PC-9 (cell line): ENCODE data around the gene TMEM231. TPM values are rescaled to one million over a fixed set of nuclear protein-coding genes. Genes with fewer than 3 reads are reported as not detected.

Source experiments
- BruUV-seq: library from RNA; stranded (reverse); fragments of 400-500 nt; replicated peaks from 2 replicates; lab custom pipeline; 2021; lab: Mats Ljungman, UMichigan
- CTCF ChIA-PET: fragments of 300-600 bp; sonication (Branson Sonifier 250); formaldehyde crosslinking; loops from one replicate; lab custom pipeline; 2022; ENCODE audit warnings: antibody characterized with exemption; lab: Charles Lee
- POLR2A ChIA-PET: fragments of 300-600 bp; sonication (Branson Sonifier 250); formaldehyde crosslinking; loops from one replicate; lab custom pipeline; 2022; ENCODE audit warnings: antibody characterized with exemption; ENCODE audit not compliant: unreplicated experiment; lab: Charles Lee
- DNase-seq, 2 experiments: peaks; one replicate each; pipeline versions ENCODE4 v3.0.0 to v3.0.0-alpha.2; 2015 to 2022; ENCODE audit warnings: mixed read lengths in 1 of 2
- H2AFZ ChIP-seq: fragments of 200-600 bp; sonication (generic); 2 replicates; pipeline ENCODE4 v1.8.1; 2017; ENCODE audit warnings: antibody characterized with exemption
- H3F3A ChIP-seq: fragments of 200-600 bp; sonication (generic); 2 replicates; pipeline ENCODE4 v1.8.1; 2017; ENCODE audit warnings: antibody characterized with exemption, mild to moderate bottlenecking, low read depth; ENCODE audit not compliant: insufficient read depth
- H3K27ac ChIP-seq: fragments of 200-600 bp; sonication (generic); 2 replicates; pipeline ENCODE4 v1.6.1; 2016; ENCODE audit warnings: mixed run types
- H3K27me3 ChIP-seq: fragments of 200-600 bp; sonication (generic); 2 replicates; pipeline ENCODE4 v1.6.1; 2016; ENCODE audit warnings: low read depth, mixed run types; ENCODE audit not compliant: insufficient read depth
- H3K36me3 ChIP-seq: fragments of 200-600 bp; sonication (generic); 2 replicates; pipeline ENCODE4 v1.6.1; 2016; ENCODE audit warnings: low read depth, mixed run types
- H3K4me1 ChIP-seq: fragments of 200-600 bp; sonication (generic); replicated peaks from 2 replicates; pipeline ENCODE4 v1.6.1; 2016; ENCODE audit warnings: mixed run types; ENCODE audit not compliant: insufficient read depth
- H3K4me2 ChIP-seq: fragments of 200-600 bp; sonication (generic); 2 replicates; pipeline ENCODE4 v1.6.1; 2017; ENCODE audit warnings: mixed run types
- H3K4me3 ChIP-seq: fragments of 200-600 bp; sonication (generic); 2 replicates; pipeline ENCODE4 v1.6.1; 2016; ENCODE audit warnings: mixed run types
- H3K79me2 ChIP-seq: fragments of 200-600 bp; sonication (generic); 2 replicates; pipeline ENCODE4 v1.6.1; 2017; ENCODE audit warnings: low read depth, mixed run types
- H3K9me2 ChIP-seq: fragments of 200-600 bp; sonication (generic); 2 replicates; pipeline ENCODE4 v1.8.1; 2017; ENCODE audit warnings: mild to moderate bottlenecking; ENCODE audit not compliant: insufficient read depth
- H3K9me3 ChIP-seq: fragments of 200-600 bp; sonication (generic); 2 replicates; pipeline ENCODE4 v1.8.1; 2016; ENCODE audit warnings: low read depth; ENCODE audit not compliant: insufficient read depth
- H4K20me1 ChIP-seq: fragments of 200-600 bp; sonication (generic); 2 replicates; pipeline ENCODE4 v1.8.1; 2017; ENCODE audit not compliant: insufficient read depth
- CTCF ChIP-seq: fragments of 200-600 bp; sonication (generic); conservative IDR thresholded peaks from 2 replicates; pipeline ENCODE4 v1.6.1; 2017; ENCODE audit warnings: mixed run types, antibody characterized with exemption, mild to moderate bottlenecking, moderate library complexity
- EZH2 ChIP-seq: fragments of 200-600 bp; sonication (generic); IDR thresholded peaks from 2 replicates; pipeline ENCODE4 v1.8.0; 2017; ENCODE audit warnings: antibody characterized with exemption, low read depth
- intact Hi-C: fragments of 100-400 bp; cut with micrococcal nuclease; formaldehyde crosslinking; loops from one replicate; pipeline ENCODE4 v1.10.0; 2022; ENCODE audit not compliant: unreplicated experiment
- total RNA-seq: library from RNA; stranded (reverse); gene quantifications from 2 replicates; pipeline ENCODE4 v1.2.3, GENCODE V29; 2021

TMEM231 gene
- total RNA-seq, 1 experiment from 2014 or later: 18.8 TPM

- intact Hi-C loops: no loop called here
- DNase-seq: no peak
- ChIA-PET CTCF (no interaction called here), POLR2A (no interaction called here)
- Histone ChIP-seq H3K79me2 (no peaks in the 10 kb centered on the region), H4K20me1 (no peaks in the 10 kb centered on the region), H3K4me1 (no peaks in the 10 kb centered on the region), H3K4me2 (no peak overlapping the region), H3K27ac (no peak overlapping the region), H2AFZ (no peak overlapping the region), H3K9me2 (no peaks in the 10 kb centered on the region), H3F3A (no peaks in the 10 kb centered on the region), H3K4me3 (no peak overlapping the region), H3K9me3 (no peaks in the 10 kb centered on the region), H3K36me3 (no peaks in the 10 kb centered on the region), H3K27me3 (no peaks in the 10 kb centered on the region)
- no TSS peak for BruUV-seq
- TF ChIP-seq EZH2 (no peak), CTCF (no peak)
These were observed 26.8 kb downstream of the TMEM231 start for GRCh38 chr16:75529056-75529905.

GRCh38 chr16:75527825-75528299, 28.2 kb downstream of the TMEM231 start:
- H3K27me3 ChIP-seq: no peaks in the 10 kb centered on the region
- H3K4me3 ChIP-seq: no peak overlapping the region
- no peaks in the 10 kb centered on the region for H3K4me1 ChIP-seq
- H3F3A ChIP-seq: no peaks in the 10 kb centered on the region
- no peak overlapping the region for H3K27ac ChIP-seq
- H3K9me2 ChIP-seq: no peaks in the 10 kb centered on the region
- H2AFZ ChIP-seq: no peak overlapping the region
- CTCF ChIA-PET: no interaction called here
- TF ChIP-seq CTCF (no peak), EZH2 (no peak)
- H4K20me1 ChIP-seq: no peaks in the 10 kb centered on the region
- no TSS peak for BruUV-seq
- H3K36me3 ChIP-seq: no peaks in the 10 kb centered on the region
- POLR2A ChIA-PET: interaction anchor here (0.9 kb wide), 1 partner anchor 446 kb away, joined by 14 read pairs; no protein-coding TSS in a partner anchor
- intact Hi-C loops: no loop called here
- H3K4me2 ChIP-seq: no peak overlapping the region
- DNase-seq: no peak
- H3K79me2 ChIP-seq: no peaks in the 10 kb centered on the region
- no peaks in the 10 kb centered on the region for H3K9me3 ChIP-seq

GRCh38 chr16:75526032-75526790, 29.8 kb downstream of the TMEM231 start:
- no peak overlapping the region for H2AFZ ChIP-seq
- no peaks in the 10 kb centered on the region for H4K20me1 ChIP-seq
- H3K9me3 ChIP-seq: no peaks in the 10 kb centered on the region
- no peak overlapping the region for H3K27ac ChIP-seq
- H3K79me2 ChIP-seq: no peaks in the 10 kb centered on the region
- no peak overlapping the region for H3K4me2 ChIP-seq
- H3K9me2 ChIP-seq: no peaks in the 10 kb centered on the region
- H3K4me3 ChIP-seq: no peak overlapping the region
- no peaks in the 10 kb centered on the region for H3K36me3 ChIP-seq
- no peaks in the 10 kb centered on the region for H3F3A ChIP-seq
- no peak for DNase-seq
- TF ChIP-seq CTCF (no peak), EZH2 (no peak)
- no peaks in the 10 kb centered on the region for H3K27me3 ChIP-seq
- no peaks in the 10 kb centered on the region for H3K4me1 ChIP-seq
- intact Hi-C loops: no loop called here
- no TSS peak for BruUV-seq
- CTCF ChIA-PET: interaction anchor here (1.1 kb wide), 1 partner anchor 9 kb away, joined by 3 read pairs; no protein-coding TSS in a partner anchor
- POLR2A ChIA-PET: no interaction called here
